Kidney tubule cell (primary cell): ENCODE data around the gene FOXRED1.

Experiments used
- DNase-seq: peaks from one replicate; pipeline ENCODE4 v3.0.0-alpha.2; 2018; ENCODE audit warnings: low spot score

Gene FOXRED1

GRCh38 chr11:126311401-126312291 is 42.7 kb downstream of the FOXRED1 start:
- DNase-seq = no peak

- DNase-seq = no peak
These were observed 44.0 kb downstream of the FOXRED1 start for GRCh38 chr11:126312961-126313360.

- DNase-seq = no peak
These were observed 44.9 kb downstream of the FOXRED1 start for GRCh38 chr11:126313826-126314225.

- no peak for DNase-seq
These were observed 48.4 kb downstream of the FOXRED1 start for GRCh38 chr11:126317432-126317755.

GRCh38 chr11:126317756-126318573 is 49.0 kb downstream of the FOXRED1 start:
- peak; percentile 44 for DNase-seq

GRCh38 chr11:126318574-126319373 is 49.8 kb downstream of the FOXRED1 start:
- DNase-seq = peak; percentile 82

GRCh38 chr11:126319374-126319740 is 50.4 kb downstream of the FOXRED1 start:
- no peak for DNase-seq

GRCh38 chr11:126322996-126323395 is 54.0 kb downstream of the FOXRED1 start:
- no peak for DNase-seq

GRCh38 chr11:126327281-126328000 is 58.5 kb downstream of the FOXRED1 start:
- DNase-seq = peak; percentile 78
